Esophagus (tissue), 2 donors: ENCODE data around the gene WDR70. TPM values are rescaled to one million over a fixed set of nuclear protein-coding genes. Genes with fewer than 3 reads are reported as not detected.

Experiments used
- H3K27ac ChIP-seq, 2 donors: one replicate each; pipeline ENCODE4 v1.5.1; 2013; ENCODE audit warnings: low read depth in 2 of 2, mild to moderate bottlenecking in 2 of 2, inconsistent platforms in 1 of 2, low read length in 1 of 2, moderate library complexity in 1 of 2
- H3K27me3 ChIP-seq, 2 donors: one replicate each; pipeline ENCODE4 v1.6.1; 2013; ENCODE audit warnings: low read length in 2 of 2, control low read depth in 1 of 2, mild to moderate bottlenecking in 1 of 2; ENCODE audit not compliant: insufficient read depth in 2 of 2, control insufficient read depth in 1 of 2
- H3K36me3 ChIP-seq, 2 donors: one replicate each; pipeline ENCODE4 v1.6.1; 2013; ENCODE audit warnings: low read length in 1 of 2; ENCODE audit not compliant: control insufficient read depth in 2 of 2, insufficient read depth in 2 of 2
- H3K4me1 ChIP-seq, 2 donors: one replicate each; pipeline ENCODE4 v1.6.1; 2013; ENCODE audit warnings: low read length in 1 of 2; ENCODE audit not compliant: control insufficient read depth in 2 of 2, insufficient read depth in 2 of 2
- H3K4me3 ChIP-seq, 2 donors: one replicate each; pipeline ENCODE4 v1.5.1; 2013; ENCODE audit warnings: low read length in 2 of 2, mild to moderate bottlenecking in 2 of 2, low read depth in 1 of 2, moderate library complexity in 1 of 2
- H3K9me3 ChIP-seq, 2 donors: one replicate each; pipeline ENCODE4 v1.6.1; 2013; ENCODE audit warnings: mild to moderate bottlenecking in 2 of 2, low read depth in 1 of 2, low read length in 1 of 2, moderate library complexity in 1 of 2; ENCODE audit not compliant: control insufficient read depth in 2 of 2, insufficient read depth in 1 of 2
- WGBS, 2 donors: extraction: QIAGEN DNeasy Blood & Tissue Kit; methylation state at CpG; one replicate each; pipeline ENCODE4 v1.1.7; 2013; 5-methylcytosine and 5-hydroxymethylcytosine counted together
- polyA plus RNA-seq, 2 donors: library from polyadenylated mRNA; stranded (reverse); fragments of 200-250 nt; gene quantifications; one replicate each; pipeline ENCODE4 v1.2.3, GENCODE V29; 2013
- donor health status: healthy with polysubstance abuse.
- donor health status: Bipolar disorder and iron deficiency.

The WDR70 gene
- polyA plus RNA-seq, 2 donors: 13.9 to 14.3 TPM

DNA sequence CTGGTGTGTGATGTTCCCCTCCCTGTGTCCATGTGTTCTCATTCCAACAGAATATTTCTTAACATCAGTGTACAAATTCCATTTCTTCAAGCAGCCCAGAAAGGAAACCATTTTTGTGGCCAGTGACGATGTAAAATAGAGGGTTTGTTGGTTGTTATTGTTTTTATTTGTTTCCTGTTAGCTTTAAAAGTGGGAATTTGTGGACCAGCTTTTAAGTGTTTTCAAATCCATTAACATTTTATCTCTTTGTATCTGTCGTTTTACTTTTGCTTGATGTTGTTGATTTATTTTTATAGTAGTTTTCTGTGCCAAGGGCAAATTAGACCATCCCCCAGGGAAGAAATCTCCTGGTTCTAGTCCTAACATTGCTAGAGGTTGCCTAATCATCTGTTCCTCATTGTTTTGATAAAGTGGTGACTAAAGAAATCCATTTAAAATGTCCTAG lies 360.7 kb downstream of the WDR70 start:
- Histone ChIP-seq H3K4me1 (no peaks in the 10 kb centered on the region), H3K9me3 (no peaks in the 10 kb centered on the region), H3K4me3 (no peak overlapping the region), H3K36me3 (peaks cover 0 to 9% of the 10 kb centered on the region in 2 donors), H3K27me3 (no peaks in the 10 kb centered on the region), H3K27ac (no peak overlapping the region)
- 59 to 91% methylated on average over 2 of the region's 2 CpGs for WGBS, 2 donors

DNA sequence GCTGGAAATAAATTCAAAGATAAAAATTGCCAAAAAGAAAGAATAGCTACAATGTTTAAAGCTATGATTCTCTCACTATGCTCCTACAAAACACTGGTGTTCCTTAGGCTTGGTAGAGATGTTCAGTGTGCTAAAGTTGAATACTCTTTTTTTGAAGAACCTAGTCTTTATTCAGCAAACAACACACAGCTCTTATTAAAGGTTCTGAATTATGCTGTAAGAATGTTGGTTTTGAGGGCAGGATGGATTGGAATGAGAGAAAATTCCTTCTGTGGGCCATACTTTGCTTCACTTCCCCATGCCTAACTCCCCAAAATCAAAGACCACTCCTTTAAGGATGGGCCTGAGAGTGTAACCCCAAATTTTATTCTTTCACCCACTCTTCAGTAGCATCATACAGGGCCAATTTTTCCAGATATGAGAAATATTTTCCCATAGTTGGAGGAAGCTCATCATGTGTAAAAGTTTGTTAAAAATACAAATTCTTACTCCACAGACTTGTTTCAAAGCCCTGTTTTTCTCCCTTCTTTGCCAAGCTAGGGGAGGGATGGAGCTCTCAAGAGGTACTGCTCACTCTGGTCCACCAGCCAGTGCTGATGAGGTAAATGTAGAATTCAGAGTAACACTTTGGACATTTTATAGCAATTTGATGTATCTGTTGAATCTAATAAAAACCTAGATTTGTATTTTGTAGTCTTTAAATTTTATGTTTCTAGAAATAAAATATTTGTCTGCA lies 361.4 kb downstream of the WDR70 start:
- H3K27me3 ChIP-seq: no peaks in the 10 kb centered on the region
- H3K4me3 ChIP-seq: no peak overlapping the region
- H3K36me3 ChIP-seq: peaks cover 0 to 9% of the 10 kb centered on the region in 2 donors
- H3K9me3 ChIP-seq: no peaks in the 10 kb centered on the region
- no peaks in the 10 kb centered on the region for H3K4me1 ChIP-seq
- no peak overlapping the region for H3K27ac ChIP-seq

DNA sequence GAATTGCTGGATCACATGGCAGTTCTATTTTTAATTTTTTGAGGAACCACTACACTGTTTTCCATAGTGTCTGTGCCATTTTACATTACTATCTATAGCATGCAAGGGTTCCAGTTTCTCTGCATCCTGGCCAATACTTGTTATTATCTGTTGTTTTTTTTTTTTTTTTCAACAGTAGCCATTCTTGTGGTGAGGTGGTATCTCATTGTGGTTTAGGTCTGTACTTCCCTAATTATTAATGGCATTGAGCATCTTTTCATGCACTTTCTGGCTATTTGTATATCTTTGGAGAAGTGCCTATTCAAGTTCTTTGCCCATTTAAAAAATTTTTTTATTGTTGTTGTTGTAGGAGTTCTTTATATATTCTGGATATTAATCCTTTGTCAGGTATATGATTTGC lies 363.0 kb downstream of the WDR70 start:
- Histone ChIP-seq H3K27me3 (no peaks in the 10 kb centered on the region), H3K4me3 (no peak overlapping the region), H3K27ac (no peak overlapping the region)

DNA sequence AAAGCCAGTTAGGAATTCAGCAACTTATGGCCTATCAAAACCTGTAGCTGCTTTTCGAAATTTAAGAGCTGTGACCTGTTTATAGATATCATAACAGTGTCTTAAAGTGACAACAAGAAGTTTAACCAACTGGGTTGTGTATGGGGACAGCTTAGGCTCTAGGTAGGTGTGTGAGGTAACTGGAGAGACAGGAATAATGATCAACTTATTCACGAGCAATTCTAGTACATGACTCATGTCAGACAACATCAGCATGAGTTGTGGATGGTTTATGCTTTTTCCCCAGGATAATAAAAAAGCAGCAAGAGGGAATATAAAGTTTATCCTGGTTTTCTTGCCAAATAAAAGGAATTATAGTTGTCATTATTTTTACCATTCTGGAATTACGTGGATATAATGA lies 372.1 kb downstream of the WDR70 start:
- Histone ChIP-seq H3K27me3 (no peaks in the 10 kb centered on the region), H3K4me3 (no peak overlapping the region), H3K4me1 (no peaks in the 10 kb centered on the region), H3K27ac (no peak overlapping the region), H3K9me3 (no peaks in the 10 kb centered on the region), H3K36me3 (no peaks in the 10 kb centered on the region)
- 67 to 80% methylated on average over 3 of the region's 3 CpGs for WGBS, 2 donors

More for the DNA sequence above, 363.0 kb downstream of the WDR70 start:
- Histone ChIP-seq H3K36me3 (peaks cover 0 to 9% of the 10 kb centered on the region in 2 donors), H3K4me1 (no peaks in the 10 kb centered on the region), H3K9me3 (no peaks in the 10 kb centered on the region)

DNA sequence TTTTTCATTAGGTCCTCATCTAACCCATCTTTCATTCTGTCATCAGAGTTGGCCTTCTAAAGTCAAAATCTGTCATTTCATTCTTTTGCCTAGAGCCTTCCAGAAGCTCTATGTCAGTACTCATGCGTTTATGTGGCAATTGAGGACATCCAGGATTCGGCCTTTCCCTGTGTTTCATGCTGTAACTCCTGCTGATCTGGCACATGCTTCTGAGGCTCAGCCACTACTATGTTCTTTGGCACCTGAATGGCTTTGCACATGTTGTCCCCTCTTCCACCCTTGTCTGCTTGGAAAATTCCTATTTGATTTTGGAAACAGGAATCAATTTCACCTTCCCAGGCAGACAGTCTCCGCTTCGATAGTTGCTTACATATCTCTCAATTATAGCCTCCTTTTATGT lies 375.9 kb downstream of the WDR70 start:
- 78 to 86% methylated on average over 4 of the region's 4 CpGs for WGBS, 2 donors
- Histone ChIP-seq H3K9me3 (no peaks in the 10 kb centered on the region), H3K4me1 (no peaks in the 10 kb centered on the region), H3K27ac (no peak overlapping the region), H3K4me3 (no peak overlapping the region), H3K27me3 (no peaks in the 10 kb centered on the region), H3K36me3 (no peaks in the 10 kb centered on the region)

DNA sequence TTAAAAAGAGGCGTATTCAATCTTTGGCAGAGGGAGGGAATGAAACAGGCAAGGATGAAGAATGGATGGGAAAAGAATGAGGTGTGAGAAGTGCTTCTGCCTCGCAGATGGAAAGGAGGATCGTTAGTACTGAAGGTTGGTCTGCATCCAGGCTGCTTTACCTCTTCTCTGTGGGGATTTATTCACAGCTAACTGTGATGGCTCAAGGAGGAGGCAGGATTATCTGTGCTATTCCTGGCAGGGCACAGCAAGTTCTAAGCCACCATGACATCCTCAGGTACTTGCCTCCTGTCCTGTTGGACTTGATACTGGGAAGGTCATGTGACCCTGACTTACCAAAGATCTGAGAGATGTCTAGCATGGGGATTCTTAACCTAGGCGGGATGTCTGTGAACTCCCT lies 376.5 kb downstream of the WDR70 start:
- H3K27ac ChIP-seq: no peak overlapping the region
- H3K4me3 ChIP-seq: no peak overlapping the region
- H3K36me3 ChIP-seq: no peaks in the 10 kb centered on the region
- no peaks in the 10 kb centered on the region for H3K4me1 ChIP-seq
- no peaks in the 10 kb centered on the region for H3K9me3 ChIP-seq
- 80 to 89% methylated on average over 4 of the region's 4 CpGs for WGBS, 2 donors
- H3K27me3 ChIP-seq: no peaks in the 10 kb centered on the region

DNA sequence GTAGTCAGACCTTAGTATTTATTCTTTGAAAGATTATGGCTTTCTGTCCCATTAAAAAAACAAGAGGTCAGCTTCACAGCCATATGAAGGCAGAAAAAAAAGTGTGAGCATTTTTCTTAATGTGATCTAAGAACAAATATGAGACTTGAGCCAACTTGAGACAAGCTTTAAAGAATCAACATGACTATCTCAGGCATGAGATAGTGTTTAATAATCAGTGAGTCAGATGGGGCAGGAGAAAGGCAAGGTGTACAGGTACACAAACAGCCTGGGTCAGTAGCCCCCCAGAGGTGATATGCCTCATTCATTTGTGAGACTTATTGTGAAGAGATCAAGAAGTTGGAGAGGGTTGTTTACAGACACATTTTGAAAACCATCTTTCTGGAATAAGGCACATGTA lies 377.1 kb downstream of the WDR70 start:
- H3K4me3 ChIP-seq: no peak overlapping the region
- H3K27me3 ChIP-seq: no peaks in the 10 kb centered on the region
- H3K27ac ChIP-seq: no peak overlapping the region
- H3K9me3 ChIP-seq: no peaks in the 10 kb centered on the region
- no peaks in the 10 kb centered on the region for H3K4me1 ChIP-seq
- no peaks in the 10 kb centered on the region for H3K36me3 ChIP-seq

DNA sequence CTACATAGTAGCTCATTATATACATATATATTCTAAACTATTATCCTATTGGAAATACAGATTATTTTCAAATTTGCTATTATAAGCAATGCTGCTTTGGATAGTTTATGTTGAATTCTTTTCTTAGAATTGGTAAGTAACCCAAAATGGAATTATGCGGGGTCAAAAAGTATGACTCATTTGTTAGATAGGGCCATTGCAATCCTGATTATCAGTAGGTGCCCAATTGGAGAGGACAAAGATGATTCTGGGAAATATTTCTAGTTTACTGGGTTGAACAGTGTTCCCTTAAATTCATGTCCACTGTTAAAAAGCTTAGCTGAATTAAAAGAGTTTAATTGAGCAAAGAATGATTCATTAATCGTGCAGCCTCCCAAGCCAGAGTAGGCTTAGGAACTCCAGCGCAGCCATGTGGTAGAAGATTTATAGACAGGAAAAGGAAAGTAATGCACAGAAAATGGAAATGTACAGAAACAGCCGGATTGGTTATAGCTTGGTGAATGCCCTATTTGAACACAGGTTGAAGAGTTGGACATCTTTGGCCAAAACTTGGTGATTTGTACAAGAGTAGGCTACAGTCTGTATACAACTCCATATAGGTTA lies 379.0 kb downstream of the WDR70 start:
- no peak overlapping the region for H3K27ac ChIP-seq
- no peaks in the 10 kb centered on the region for H3K27me3 ChIP-seq
- no peaks in the 10 kb centered on the region for H3K36me3 ChIP-seq
- WGBS, 2 donors: 90 to 93% methylated on average over 4 of the region's 4 CpGs
- H3K4me3 ChIP-seq: no peak overlapping the region
- no peaks in the 10 kb centered on the region for H3K9me3 ChIP-seq
- no peaks in the 10 kb centered on the region for H3K4me1 ChIP-seq

DNA sequence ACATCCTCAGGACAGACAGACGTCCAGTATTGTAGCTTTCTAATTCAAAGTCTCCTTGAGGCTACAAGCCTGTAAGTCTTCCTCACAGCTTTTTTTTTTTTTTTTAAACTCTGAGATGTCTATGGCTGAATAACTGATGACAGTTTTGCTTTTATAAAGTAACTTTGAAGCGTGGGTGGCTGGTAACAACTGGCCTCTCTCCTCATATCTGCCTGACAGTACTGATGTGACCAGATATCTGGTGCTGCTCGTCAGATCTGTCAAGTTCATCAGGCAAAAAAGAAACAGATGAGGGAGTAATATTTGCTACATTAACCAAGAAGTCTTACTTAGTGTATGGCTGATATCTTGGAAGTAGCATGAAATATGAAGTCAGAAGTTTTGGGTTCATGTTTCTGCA lies 388.1 kb downstream of the WDR70 start:
- no peaks in the 10 kb centered on the region for H3K27me3 ChIP-seq
- WGBS, 2 donors: 67 to 78% methylated on average over 3 of the region's 3 CpGs

DNA sequence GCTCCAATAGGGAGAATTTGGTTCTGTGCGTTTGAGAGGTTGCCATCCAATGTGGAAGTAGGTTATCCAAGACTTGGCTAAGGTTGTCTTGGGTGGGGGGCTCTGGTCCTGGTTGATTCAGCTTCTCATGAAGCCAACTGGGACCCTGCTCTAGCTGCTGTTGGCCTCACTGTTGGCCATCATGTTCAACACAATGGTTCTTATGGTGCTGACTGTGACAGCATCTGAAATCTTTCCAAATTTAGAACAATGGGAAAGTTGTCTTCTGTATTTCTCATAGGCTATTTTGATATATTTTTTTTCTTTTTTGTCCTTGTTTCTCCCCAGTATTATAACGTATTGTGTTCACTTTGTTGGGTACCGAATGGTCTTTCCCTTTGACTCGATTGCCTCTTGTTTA lies 388.8 kb downstream of the WDR70 start:
- Histone ChIP-seq H3K4me1 (peaks cover 0 to 2% of the 10 kb centered on the region in 2 donors), H3K4me3 (no peak overlapping the region), H3K27ac (no peak overlapping the region), H3K36me3 (no peaks in the 10 kb centered on the region), H3K27me3 (no peaks in the 10 kb centered on the region), H3K9me3 (no peaks in the 10 kb centered on the region)
- WGBS, 2 donors: 75 to 85% methylated on average over 4 of the region's 4 CpGs

More for the DNA sequence above, 388.1 kb downstream of the WDR70 start:
- Histone ChIP-seq H3K9me3 (no peaks in the 10 kb centered on the region), H3K36me3 (no peaks in the 10 kb centered on the region), H3K4me3 (no peak overlapping the region), H3K4me1 (peaks cover 0 to 2% of the 10 kb centered on the region in 2 donors), H3K27ac (no peak overlapping the region)
